Femur (tissue), 1 donor: ENCODE measurements around the gene SIL1.
A peak's percentile ranks its signal among the peaks of the same experiment; 100 is the strongest.
"Not testable (repeated sequence)": the region's sequence is repeated elsewhere in the genome, so short reads cannot be mapped to it uniquely, and the experiment has no call there.

ENCODE experiments used
- DNase-seq: peaks from one replicate; pipeline ENCODE4 v3.0.0-alpha.2; 2017

SIL1 gene

GRCh38 chr5:139062910-139063663, 135.1 kb downstream of the SIL1 start:
- DNase-seq = no peak

- DNase-seq = no peak
These were observed 136.3 kb downstream of the SIL1 start for GRCh38 chr5:139061856-139062255.

GRCh38 chr5:139061274-139061673, 136.9 kb downstream of the SIL1 start:
- DNase-seq = peak; percentile 36

GRCh38 chr5:139058121-139058520, 140.0 kb downstream of the SIL1 start:
- peak; percentile 40 for DNase-seq

GRCh38 chr5:139057045-139057939, 140.9 kb downstream of the SIL1 start:
- not testable (repeated sequence) for DNase-seq

- no peak for DNase-seq
These were observed 145.2 kb downstream of the SIL1 start for GRCh38 chr5:139052975-139053374.

- DNase-seq = no peak
These were observed 146.8 kb downstream of the SIL1 start for GRCh38 chr5:139051392-139051791.

- DNase-seq = no peak
These were observed 147.7 kb downstream of the SIL1 start for GRCh38 chr5:139050432-139050831.

- no peak for DNase-seq
These were observed 148.4 kb downstream of the SIL1 start for GRCh38 chr5:139049780-139050179.

GRCh38 chr5:139046551-139046950, 151.6 kb downstream of the SIL1 start:
- no peak for DNase-seq

- no peak for DNase-seq
These were observed 154.8 kb downstream of the SIL1 start for GRCh38 chr5:139043157-139043905.

GRCh38 chr5:139040081-139040480, 158.1 kb downstream of the SIL1 start:
- no peak for DNase-seq

GRCh38 chr5:139038613-139039305, 159.4 kb downstream of the SIL1 start:
- no peak for DNase-seq

GRCh38 chr5:139037732-139038131, 160.4 kb downstream of the SIL1 start:
- DNase-seq = no peak

- DNase-seq = not testable (repeated sequence)
These were observed 161.8 kb downstream of the SIL1 start for GRCh38 chr5:139036332-139036731.

- no peak for DNase-seq
These were observed 171.0 kb downstream of the SIL1 start for GRCh38 chr5:139027150-139027549.

GRCh38 chr5:139025651-139026050, 172.5 kb downstream of the SIL1 start:
- no peak for DNase-seq

- no peak for DNase-seq
These were observed 174.9 kb downstream of the SIL1 start for GRCh38 chr5:139023286-139023685.

- peak; percentile 43 for DNase-seq
These were observed 175.6 kb downstream of the SIL1 start for GRCh38 chr5:139022528-139022927.

- DNase-seq = no peak
These were observed 176.8 kb downstream of the SIL1 start for GRCh38 chr5:139021346-139021745.

- DNase-seq = no peak
These were observed 178.3 kb downstream of the SIL1 start for GRCh38 chr5:139019880-139020279.

- no peak for DNase-seq
These were observed 179.0 kb downstream of the SIL1 start for GRCh38 chr5:139019211-139019610.

GRCh38 chr5:139017624-139018023, 180.5 kb downstream of the SIL1 start:
- DNase-seq = no peak
